OCI-LY1 (cell line): Measurements from ENCODE around the gene IPCEF1.

ENCODE experiments used
- H2AFZ ChIP-seq: fragments of 200-600 bp; sonication (generic), shearing (Covaris generic); 2 replicates; pipeline ENCODE4 v1.6.0; 2014; ENCODE audit warnings: antibody characterized with exemption, mild to moderate bottlenecking, low read length
- H3F3A ChIP-seq: fragments of 200-600 bp; sonication (generic), shearing (Covaris generic); 2 replicates; pipeline ENCODE4 v1.6.0; 2014; ENCODE audit warnings: mild to moderate bottlenecking, antibody characterized with exemption, low read length, moderate library complexity; ENCODE audit not compliant: insufficient read depth
- H3K27ac ChIP-seq: fragments of 200-600 bp; sonication (generic); 2 replicates; pipeline ENCODE4 v1.5.1; 2014; ENCODE audit warnings: low read length, mixed run types, mild to moderate bottlenecking, low read depth; ENCODE audit not compliant: poor library complexity, severe bottlenecking
- H3K27me3 ChIP-seq: fragments of 200-600 bp; sonication (generic); 2 replicates; pipeline ENCODE4 v1.6.0; 2014; ENCODE audit warnings: antibody characterized with exemption, mild to moderate bottlenecking, low read length, moderate library complexity; ENCODE audit not compliant: insufficient read depth
- H3K36me3 ChIP-seq: fragments of 200-600 bp; sonication (generic); 2 replicates; pipeline ENCODE4 v1.6.1; 2014; ENCODE audit warnings: mild to moderate bottlenecking, antibody characterized with exemption, low read length, moderate library complexity, mixed read lengths; ENCODE audit not compliant: insufficient read depth
- H3K4me1 ChIP-seq: fragments of 200-600 bp; sonication (generic); 2 replicates; pipeline ENCODE4 v1.5.1; 2014; ENCODE audit warnings: mild to moderate bottlenecking, low read length, moderate library complexity; ENCODE audit not compliant: insufficient read depth, severe bottlenecking
- H3K4me2 ChIP-seq: fragments of 200-600 bp; sonication (generic), shearing (Covaris generic); 2 replicates; pipeline ENCODE4 v1.6.1; 2014; ENCODE audit warnings: low read length
- H3K4me3 ChIP-seq: fragments of 200-600 bp; sonication (generic); 2 replicates; pipeline ENCODE4 v1.5.1; 2014; ENCODE audit warnings: low read length, low read depth, mild to moderate bottlenecking, mixed read lengths; ENCODE audit not compliant: poor library complexity, severe bottlenecking
- H3K79me2 ChIP-seq: fragments of 200-600 bp; shearing (Covaris generic); 2 replicates; pipeline ENCODE4 v1.6.1; 2016; ENCODE audit warnings: mixed run types, low read length, mixed read lengths; ENCODE audit not compliant: insufficient read depth
- H3K9ac ChIP-seq: fragments of 200-600 bp; sonication (generic), shearing (Covaris generic); 2 replicates; pipeline ENCODE4 v1.6.1; 2014; ENCODE audit warnings: mild to moderate bottlenecking, low read length, mixed read lengths
- H3K9me2 ChIP-seq: fragments of 200-600 bp; sonication (generic), shearing (Covaris generic); 2 replicates; pipeline ENCODE4 v1.6.1; 2014; ENCODE audit warnings: low read depth, mild to moderate bottlenecking, low read length, mixed read lengths
- H3K9me3 ChIP-seq: fragments of 200-600 bp; shearing (Covaris generic); 2 replicates; pipeline ENCODE4 v1.6.1; 2014; ENCODE audit warnings: low read length, mixed read lengths
- H4K20me1 ChIP-seq: fragments of 200-600 bp; sonication (generic), shearing (Covaris generic); 2 replicates; pipeline ENCODE4 v1.6.0; 2016; ENCODE audit warnings: mild to moderate bottlenecking, low read length; ENCODE audit not compliant: insufficient read depth
- EZH2 ChIP-seq: fragments of 200-600 bp; sonication (generic), shearing (Covaris generic); IDR thresholded peaks from 2 replicates; pipeline ENCODE4 v1.8.0; 2017; ENCODE audit warnings: borderline replicate concordance, mixed run types, mild to moderate bottlenecking, antibody characterized with exemption, low read length, moderate library complexity, mixed read lengths
- TF ChIP-seq, protein P1 (sequence below): fragments of 200-600 bp; sonication (generic), shearing (Covaris generic); IDR thresholded peaks from 2 replicates; pipeline ENCODE4 v1.5.1; 2017; ENCODE audit warnings: mild to moderate bottlenecking, antibody characterized with exemption, low read length, moderate library complexity, mixed read lengths

Gene IPCEF1

DNA sequence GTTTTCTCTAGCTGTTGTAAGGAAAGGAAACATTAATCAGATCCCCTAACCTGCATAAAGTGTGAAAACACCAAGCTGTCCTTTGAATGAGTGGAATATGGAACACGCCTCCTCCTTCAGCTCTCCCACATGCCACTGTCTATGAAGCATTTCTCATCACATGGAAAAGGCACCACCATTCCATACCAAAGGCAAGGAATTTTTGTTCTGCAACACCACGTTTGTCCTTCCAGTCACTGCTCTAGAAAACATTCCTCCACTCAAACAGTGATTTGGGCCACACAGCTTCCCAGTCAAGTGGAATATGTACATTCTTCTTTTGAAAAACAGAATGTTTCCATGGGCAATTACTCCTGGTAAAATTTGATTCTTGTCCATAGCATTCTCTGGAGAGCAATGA, 197.5 kb downstream of the IPCEF1 start:
- TF ChIP-seq, protein P1, sequence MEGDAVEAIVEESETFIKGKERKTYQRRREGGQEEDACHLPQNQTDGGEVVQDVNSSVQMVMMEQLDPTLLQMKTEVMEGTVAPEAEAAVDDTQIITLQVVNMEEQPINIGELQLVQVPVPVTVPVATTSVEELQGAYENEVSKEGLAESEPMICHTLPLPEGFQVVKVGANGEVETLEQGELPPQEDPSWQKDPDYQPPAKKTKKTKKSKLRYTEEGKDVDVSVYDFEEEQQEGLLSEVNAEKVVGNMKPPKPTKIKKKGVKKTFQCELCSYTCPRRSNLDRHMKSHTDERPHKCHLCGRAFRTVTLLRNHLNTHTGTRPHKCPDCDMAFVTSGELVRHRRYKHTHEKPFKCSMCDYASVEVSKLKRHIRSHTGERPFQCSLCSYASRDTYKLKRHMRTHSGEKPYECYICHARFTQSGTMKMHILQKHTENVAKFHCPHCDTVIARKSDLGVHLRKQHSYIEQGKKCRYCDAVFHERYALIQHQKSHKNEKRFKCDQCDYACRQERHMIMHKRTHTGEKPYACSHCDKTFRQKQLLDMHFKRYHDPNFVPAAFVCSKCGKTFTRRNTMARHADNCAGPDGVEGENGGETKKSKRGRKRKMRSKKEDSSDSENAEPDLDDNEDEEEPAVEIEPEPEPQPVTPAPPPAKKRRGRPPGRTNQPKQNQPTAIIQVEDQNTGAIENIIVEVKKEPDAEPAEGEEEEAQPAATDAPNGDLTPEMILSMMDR = no peak
- TF ChIP-seq EZH2 = no peak
- Histone ChIP-seq H4K20me1 (no peaks in the 10 kb centered on the region), H3K4me2 (no peak overlapping the region), H3K27me3 (no peaks in the 10 kb centered on the region), H3F3A (no peaks in the 10 kb centered on the region), H3K79me2 (no peaks in the 10 kb centered on the region), H3K27ac (no peak overlapping the region), H3K4me1 (no peaks in the 10 kb centered on the region), H3K9me2 (no peaks in the 10 kb centered on the region), H2AFZ (no peak overlapping the region), H3K4me3 (no peak overlapping the region), H3K9me3 (0 out of 2 replicates have a peak, but pooled peaks cover 2% of the 10 kb centered on the region), H3K9ac (no peak overlapping the region), H3K36me3 (no peaks in the 10 kb centered on the region)

DNA sequence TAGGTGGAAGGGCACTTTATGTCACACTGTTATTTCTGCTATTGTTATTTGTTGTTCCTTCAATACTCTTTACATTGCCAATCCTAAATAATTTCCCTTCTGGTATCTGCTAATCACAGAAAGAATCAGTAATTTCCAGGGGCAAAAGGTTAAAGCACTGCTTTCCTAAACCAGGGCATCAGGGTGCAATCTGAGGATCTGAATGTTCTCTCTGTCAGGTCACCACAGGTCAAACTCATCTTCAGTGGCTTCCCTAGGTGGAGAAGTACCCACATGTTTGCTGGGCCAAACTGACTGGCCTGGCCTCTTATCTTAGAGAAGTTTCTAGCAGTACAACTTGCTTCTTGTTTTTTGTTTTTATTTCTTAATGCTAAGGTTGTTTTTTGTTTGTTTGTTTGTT, 198.9 kb downstream of the IPCEF1 start:
- Histone ChIP-seq H3K27me3 (no peaks in the 10 kb centered on the region), H3F3A (no peaks in the 10 kb centered on the region), H2AFZ (no peak overlapping the region), H3K4me3 (no peak overlapping the region), H3K36me3 (no peaks in the 10 kb centered on the region), H3K9me2 (no peaks in the 10 kb centered on the region), H3K9me3 (0 out of 2 replicates have a peak, but pooled peaks cover 2% of the 10 kb centered on the region), H3K79me2 (no peaks in the 10 kb centered on the region), H3K4me1 (no peaks in the 10 kb centered on the region), H4K20me1 (no peaks in the 10 kb centered on the region), H3K4me2 (no peak overlapping the region), H3K27ac (no peak overlapping the region), H3K9ac (no peak overlapping the region)
- TF ChIP-seq, protein P1 = no peak
- TF ChIP-seq EZH2 = no peak

DNA sequence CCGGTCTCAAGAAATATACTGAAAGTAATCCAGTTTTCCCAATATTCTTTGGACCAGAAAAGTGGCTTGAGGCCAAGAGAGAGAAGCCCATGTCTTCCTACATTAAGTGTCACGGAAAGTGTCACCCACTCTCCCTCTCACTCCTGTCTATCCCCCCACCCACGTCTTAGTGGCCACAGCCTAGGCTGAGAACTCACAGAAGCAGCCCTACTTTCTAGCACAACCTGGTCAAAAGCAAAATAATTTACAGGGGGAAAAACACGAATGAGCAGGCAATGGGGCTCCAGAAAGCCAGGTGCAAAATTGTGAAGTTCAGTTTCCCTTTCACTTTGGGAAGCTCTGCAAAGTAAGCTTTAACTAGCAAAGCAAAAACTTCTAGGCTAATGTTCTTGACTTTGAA, 199.5 kb downstream of the IPCEF1 start:
- no peak overlapping the region for H3K27ac ChIP-seq
- H3K27me3 ChIP-seq = no peaks in the 10 kb centered on the region
- TF ChIP-seq, protein P1 = no peak
- TF ChIP-seq EZH2 = no peak
- no peaks in the 10 kb centered on the region for H3K36me3 ChIP-seq
- no peaks in the 10 kb centered on the region for H3K4me1 ChIP-seq
- no peaks in the 10 kb centered on the region for H3K79me2 ChIP-seq
- H4K20me1 ChIP-seq = no peaks in the 10 kb centered on the region
- H3K4me2 ChIP-seq = no peak overlapping the region
- H3K9me3 ChIP-seq = 0 out of 2 replicates have a peak, but pooled peaks cover 2% of the 10 kb centered on the region
- no peaks in the 10 kb centered on the region for H3F3A ChIP-seq
- H2AFZ ChIP-seq = no peak overlapping the region
- H3K9ac ChIP-seq = no peak overlapping the region
- H3K9me2 ChIP-seq = no peaks in the 10 kb centered on the region
- no peak overlapping the region for H3K4me3 ChIP-seq
